IMR-90 (cell line): ENCODE data around the gene MZT2A.
"Not testable (repeated sequence)": the region's sequence is repeated elsewhere in the genome, so short reads cannot be mapped to it uniquely, and the experiment has no call there.

Experiments used
- BHLHE40 ChIP-seq: fragments of 150-350 bp; IDR thresholded peaks from 2 replicates; pipeline ENCODE4 v1.6.1; 2016; ENCODE audit warnings: mild to moderate bottlenecking, low read depth, low read length
- CHD1 ChIP-seq: IDR thresholded peaks from 2 replicates; pipeline ENCODE4 v1.6.1; 2012; ENCODE audit warnings: low read depth, low read length, improper control_type of control experiment
- NFE2L2 ChIP-seq: fragments of 150-350 bp; IDR thresholded peaks from 2 replicates; pipeline ENCODE4 v1.6.1; 2016; ENCODE audit warnings: low read depth, mild to moderate bottlenecking, low read length
- POLR2A ChIP-seq: IDR thresholded peaks from 2 replicates; pipeline ENCODE4 v1.6.1; 2012; ENCODE audit warnings: mild to moderate bottlenecking, low read depth, low read length
- RFX5 ChIP-seq: IDR thresholded peaks from 2 replicates; pipeline ENCODE4 v1.8.0; 2012; ENCODE audit warnings: low read depth, mild to moderate bottlenecking, low read length, moderate library complexity
- TF ChIP-seq, protein P1 (sequence below): fragments of 150-350 bp; IDR thresholded peaks from 2 replicates; pipeline ENCODE4 v1.6.1; 2017; ENCODE audit warnings: mild to moderate bottlenecking, antibody characterized with exemption, low read length, low read depth
- TF ChIP-seq, protein P2 (sequence below): conservative IDR thresholded peaks from 2 replicates; pipeline ENCODE4 v1.5.1; 2012; ENCODE audit warnings: mild to moderate bottlenecking, low read depth, low read length, improper control_type of control experiment
- TF ChIP-seq, protein P3 (sequence below): fragments of 150-350 bp; IDR thresholded peaks from 2 replicates; pipeline ENCODE4 v1.6.1; 2016; ENCODE audit warnings: low read depth, mild to moderate bottlenecking, low read length, moderate library complexity, borderline replicate concordance

- TF ChIP-seq, protein P1, sequence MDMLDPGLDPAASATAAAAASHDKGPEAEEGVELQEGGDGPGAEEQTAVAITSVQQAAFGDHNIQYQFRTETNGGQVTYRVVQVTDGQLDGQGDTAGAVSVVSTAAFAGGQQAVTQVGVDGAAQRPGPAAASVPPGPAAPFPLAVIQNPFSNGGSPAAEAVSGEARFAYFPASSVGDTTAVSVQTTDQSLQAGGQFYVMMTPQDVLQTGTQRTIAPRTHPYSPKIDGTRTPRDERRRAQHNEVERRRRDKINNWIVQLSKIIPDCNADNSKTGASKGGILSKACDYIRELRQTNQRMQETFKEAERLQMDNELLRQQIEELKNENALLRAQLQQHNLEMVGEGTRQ: not testable (repeated sequence)
- TF ChIP-seq, protein P2, sequence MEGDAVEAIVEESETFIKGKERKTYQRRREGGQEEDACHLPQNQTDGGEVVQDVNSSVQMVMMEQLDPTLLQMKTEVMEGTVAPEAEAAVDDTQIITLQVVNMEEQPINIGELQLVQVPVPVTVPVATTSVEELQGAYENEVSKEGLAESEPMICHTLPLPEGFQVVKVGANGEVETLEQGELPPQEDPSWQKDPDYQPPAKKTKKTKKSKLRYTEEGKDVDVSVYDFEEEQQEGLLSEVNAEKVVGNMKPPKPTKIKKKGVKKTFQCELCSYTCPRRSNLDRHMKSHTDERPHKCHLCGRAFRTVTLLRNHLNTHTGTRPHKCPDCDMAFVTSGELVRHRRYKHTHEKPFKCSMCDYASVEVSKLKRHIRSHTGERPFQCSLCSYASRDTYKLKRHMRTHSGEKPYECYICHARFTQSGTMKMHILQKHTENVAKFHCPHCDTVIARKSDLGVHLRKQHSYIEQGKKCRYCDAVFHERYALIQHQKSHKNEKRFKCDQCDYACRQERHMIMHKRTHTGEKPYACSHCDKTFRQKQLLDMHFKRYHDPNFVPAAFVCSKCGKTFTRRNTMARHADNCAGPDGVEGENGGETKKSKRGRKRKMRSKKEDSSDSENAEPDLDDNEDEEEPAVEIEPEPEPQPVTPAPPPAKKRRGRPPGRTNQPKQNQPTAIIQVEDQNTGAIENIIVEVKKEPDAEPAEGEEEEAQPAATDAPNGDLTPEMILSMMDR: not testable (repeated sequence)
- TF ChIP-seq POLR2A, CHD1, RFX5, NFE2L2, BHLHE40: not testable (repeated sequence)
- TF ChIP-seq, protein P3, sequence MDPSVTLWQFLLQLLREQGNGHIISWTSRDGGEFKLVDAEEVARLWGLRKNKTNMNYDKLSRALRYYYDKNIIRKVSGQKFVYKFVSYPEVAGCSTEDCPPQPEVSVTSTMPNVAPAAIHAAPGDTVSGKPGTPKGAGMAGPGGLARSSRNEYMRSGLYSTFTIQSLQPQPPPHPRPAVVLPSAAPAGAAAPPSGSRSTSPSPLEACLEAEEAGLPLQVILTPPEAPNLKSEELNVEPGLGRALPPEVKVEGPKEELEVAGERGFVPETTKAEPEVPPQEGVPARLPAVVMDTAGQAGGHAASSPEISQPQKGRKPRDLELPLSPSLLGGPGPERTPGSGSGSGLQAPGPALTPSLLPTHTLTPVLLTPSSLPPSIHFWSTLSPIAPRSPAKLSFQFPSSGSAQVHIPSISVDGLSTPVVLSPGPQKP: not testable (repeated sequence)
Measured at GRCh38 chr2:131476363-131476762, 15.8 kb downstream of the MZT2A start.
